Caco-2 (cell line): ENCODE data around the gene TMEM116. TPM values are rescaled to one million over a fixed set of nuclear protein-coding genes. Genes with fewer than 3 reads are reported as not detected.

ENCODE experiments used
- Bru-seq: library from RNA; stranded (reverse); fragments of 400-500 nt; gene quantifications from one replicate; lab custom pipeline; 2021; lab: Mats Ljungman, UMichigan
- BruChase-seq, 2 experiments: library from RNA; stranded (reverse); fragments of 400-500 nt; gene quantifications; one replicate each; lab custom pipeline; 2021; lab: Mats Ljungman, UMichigan
- BruUV-seq: library from RNA; stranded (reverse); fragments of 400-500 nt; replicated peaks from 2 replicates; lab custom pipeline; 2021; lab: Mats Ljungman, UMichigan
- CTCF ChIA-PET: fragments of 300-600 bp; sonication (Branson Sonifier 250); formaldehyde crosslinking; loops from one replicate; lab custom pipeline; 2022; ENCODE audit warnings: antibody characterized with exemption; lab: Charles Lee
- POLR2A ChIA-PET: fragments of 300-600 bp; sonication (Branson Sonifier 250); formaldehyde crosslinking; loops from one replicate; lab custom pipeline; 2022; ENCODE audit warnings: antibody characterized with exemption; lab: Charles Lee
- DNase-seq, 2 experiments: peaks; one replicate each; pipeline versions ENCODE4 v3.0.0 to v3.0.0-alpha.2; 2020 to 2022
- H3K27me3 ChIP-seq: replicated peaks from 2 replicates; pipeline ENCODE4 v1.6.0; 2011; ENCODE audit warnings: low read length; ENCODE audit not compliant: control insufficient read depth, insufficient read depth
- H3K36me3 ChIP-seq: 2 replicates; pipeline ENCODE4 v1.5.1; 2011; ENCODE audit warnings: low read length; ENCODE audit not compliant: control insufficient read depth, insufficient read depth
- H3K4me1 ChIP-seq: fragments of 250-450 bp; sonication (Bioruptor Pico); 2 replicates; pipeline ENCODE4 v1.5.1; 2020; ENCODE audit warnings: mild to moderate bottlenecking
- H3K4me3 ChIP-seq: 2 replicates; pipeline ENCODE4 v1.5.1; 2011; ENCODE audit warnings: low read depth, mild to moderate bottlenecking, control low read depth, low read length
- H3K9me3 ChIP-seq: fragments of 250-450 bp; sonication (Bioruptor Pico); 2 replicates; pipeline ENCODE4 v1.5.1; 2020; ENCODE audit warnings: mild to moderate bottlenecking, moderate library complexity
- H3K27ac Mint-ChIP-seq: one replicate; pipeline ENCODE4 v1.8.0; 2022; ENCODE audit warnings: mixed read lengths; ENCODE audit not compliant: unreplicated experiment
- H3K27me3 Mint-ChIP-seq: one replicate; pipeline ENCODE4 v1.8.0; 2022; ENCODE audit warnings: mixed read lengths; ENCODE audit not compliant: insufficient read depth, unreplicated experiment
- H3K36me3 Mint-ChIP-seq: one replicate; pipeline ENCODE4 v1.8.0; 2022; ENCODE audit warnings: mild to moderate bottlenecking, mixed read lengths; ENCODE audit not compliant: insufficient read depth, unreplicated experiment
- H3K4me1 Mint-ChIP-seq: one replicate; pipeline ENCODE4 v1.8.0; 2022; ENCODE audit warnings: low read depth, mixed read lengths; ENCODE audit not compliant: unreplicated experiment
- H3K4me3 Mint-ChIP-seq: one replicate; pipeline ENCODE4 v1.8.0; 2022; ENCODE audit warnings: mild to moderate bottlenecking, moderate library complexity, mixed read lengths; ENCODE audit not compliant: unreplicated experiment
- H3K9me3 Mint-ChIP-seq: one replicate; pipeline ENCODE4 v1.8.0; 2022; ENCODE audit warnings: mixed read lengths; ENCODE audit not compliant: unreplicated experiment
- CTCF ChIP-seq, 2 experiments: fragments of 200-600 bp in 1 of 2; IDR thresholded peaks; 1 replicate in 1 of 2; 2 replicates in 1 of 2; pipeline versions ENCODE4 v1.5.1 to v1.8.0; 2011 to 2022; ENCODE audit warnings: antibody characterized with exemption in 1 of 2, control low read depth in 1 of 2, inconsistent platforms in 1 of 2, low read depth in 1 of 2, low read length in 1 of 2, mild to moderate bottlenecking in 1 of 2, moderate library complexity in 1 of 2; ENCODE audit not compliant: insufficient read depth in 1 of 2, severe bottlenecking in 1 of 2, unreplicated experiment in 1 of 2
- intact Hi-C: fragments of 100-400 bp; cut with micrococcal nuclease; formaldehyde crosslinking; loops from one replicate; pipeline ENCODE4 v1.10.0; 2022; ENCODE audit not compliant: unreplicated experiment
- long read RNA-seq: library from polyadenylated mRNA; stranded (forward); transcript quantifications from one replicate; pipeline ENCODE4 v2.0.0, GENCODE V29; 2022
- total RNA-seq: library from RNA; stranded (reverse); gene quantifications from 2 replicates; pipeline ENCODE4 v1.2.3, GENCODE V29; 2022

The TMEM116 gene
- total RNA-seq (10.3 and 11.0 TPM in 2 replicates), Bru-seq, nascent RNA (percentile 53 among the genes with signal in this experiment), BruChase-seq, experiment 1, labeled RNA remaining after a 2-hour chase (percentile 55 among the genes with signal in this experiment), BruChase-seq, experiment 2, labeled RNA remaining after a 6-hour chase (percentile 51 among the genes with signal in this experiment)
- long read RNA-seq, partial matches to known transcripts: 0 of 14 reads
- long read RNA-seq, other reads (novel, unspliced or antisense): 8 of 14 reads

DNA sequence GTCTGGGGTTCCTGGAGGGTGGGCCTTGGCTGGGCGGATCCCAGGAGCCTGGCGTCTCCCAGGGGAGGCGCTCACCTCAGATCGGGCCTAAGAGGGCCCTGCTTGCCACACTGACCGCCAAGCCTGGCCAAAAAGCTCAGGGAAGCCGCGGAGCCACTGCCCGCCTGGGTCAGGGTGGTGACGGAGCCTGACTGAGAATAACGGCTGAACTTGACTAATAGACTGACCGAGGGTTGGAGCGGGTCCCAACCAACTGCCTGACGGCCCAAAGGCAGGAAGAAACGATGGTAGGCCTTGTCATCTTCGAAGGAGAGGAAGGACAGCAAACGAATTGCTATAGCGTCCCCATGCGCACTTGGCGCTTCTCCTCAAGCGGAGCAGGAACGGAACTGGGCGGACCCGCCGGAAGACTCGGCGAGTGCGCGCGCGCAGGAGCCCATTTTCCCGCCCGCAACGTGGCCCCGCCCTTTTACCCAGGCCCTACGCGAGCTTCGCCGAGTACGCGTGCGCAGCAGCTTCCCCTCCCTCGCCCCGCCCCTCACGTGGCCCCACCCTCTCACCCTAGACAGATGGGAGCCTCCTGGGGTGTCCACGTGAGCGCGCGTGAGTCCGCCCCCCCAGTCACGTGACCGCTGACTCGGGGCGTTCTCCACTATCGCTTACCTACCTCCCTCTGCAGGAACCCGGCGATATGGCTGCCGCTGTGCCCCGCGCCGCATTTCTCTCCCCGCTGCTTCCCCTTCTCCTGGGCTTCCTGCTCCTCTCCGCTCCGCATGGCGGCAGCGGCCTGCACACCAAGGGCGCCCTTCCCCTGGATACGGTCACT is at the start of gene TMEM116, which contains the start of gene ERP29:
TMEM116 (minus strand) TSS at position 391 of the 826 bp plus-strand sequence. CDS start 7,895 bp downstream, outside the sequence.
ERP29 (plus strand) TSS at position 652 of the 826 bp plus-strand sequence; CDS start at position 692, 40 bp downstream.
- peak within 1 kb of the TSS; percentile 90 for H3K4me3 ChIP-seq
- intact Hi-C loops: loop anchor here (2.0 to 5.0 kb wide), 2 partner anchors 68 to 191 kb away; no protein-coding TSS in a partner anchor
- H3K27ac Mint-ChIP-seq: peak within 1 kb of the TSS; percentile 91

GRCh38 chr12:112061137-112061536 is 48.2 kb upstream of the TMEM116 start:
- H3K27me3 Mint-ChIP-seq: no peaks in the 10 kb centered on the region
- no peak overlapping the region for H3K27ac Mint-ChIP-seq
- no peak overlapping the region for H3K4me3 ChIP-seq
- CTCF ChIA-PET: no interaction called here
- no peaks in the 10 kb centered on the region for H3K9me3 Mint-ChIP-seq
- H3K9me3 ChIP-seq: no peaks in the 10 kb centered on the region
- no peaks in the 10 kb centered on the region for H3K4me1 Mint-ChIP-seq
- intact Hi-C loops: no loop called here
- H3K36me3 Mint-ChIP-seq: peaks cover 77% of the 10 kb centered on the region
- peaks cover 2% of the 10 kb centered on the region; the same call in 1 of the 2 replicates for H3K36me3 ChIP-seq
- POLR2A ChIA-PET: no interaction called here
- H3K27me3 ChIP-seq: no peaks in the 10 kb centered on the region
- DNase-seq: no peak
- no peak for TF ChIP-seq CTCF (IDR thresholded peaks at IDR 0.05; ENCODE audit: insufficient read depth in 1 of 2, low read depth in 1 of 2, low read length in 1 of 2, severe bottlenecking in 1 of 2, unreplicated experiment in 1 of 2)
- H3K4me1 ChIP-seq: no peaks in the 10 kb centered on the region
- no peak overlapping the region for H3K4me3 Mint-ChIP-seq
- BruUV-seq: no TSS peak

More for the DNA sequence above, at the start of gene TMEM116, which contains the start of gene ERP29:
- Mint-ChIP-seq H3K36me3 (peaks cover 55% of the 10 kb centered on the region), H3K4me3 (peak within 1 kb of the TSS; percentile 90), H3K9me3 (peaks cover 10% of the 10 kb centered on the region), H3K27me3 (no peaks in the 10 kb centered on the region), H3K4me1 (peaks cover 20% of the 10 kb centered on the region)
- TF ChIP-seq CTCF (IDR thresholded peaks at IDR 0.05; ENCODE audit: insufficient read depth in 1 of 2, low read depth in 1 of 2, low read length in 1 of 2, severe bottlenecking in 1 of 2, unreplicated experiment in 1 of 2): peak; percentile 51 to 71
- CTCF ChIA-PET: interaction anchor here (0.5 to 2.1 kb wide), 10 partner anchors 8 to 1322 kb away, joined by 3 to 23 read pairs (median 4); partner anchors contain the start of gene MAPKAPK5
- no peaks in the 10 kb centered on the region for H3K9me3 ChIP-seq
- H3K27me3 ChIP-seq: no peaks in the 10 kb centered on the region
- H3K36me3 ChIP-seq: no peaks in the 10 kb centered on the region; the same call in 1 of the 2 replicates
- POLR2A ChIA-PET: interaction anchor here (0.5 to 1.6 kb wide), 13 partner anchors 9 to 327 kb away, joined by 3 to 8 read pairs (median 3); partner anchors contain the start of genes ACAD10, BRAP and MAPKAPK5
- peaks cover 7% of the 10 kb centered on the region; the same call in 1 of the 2 replicates for H3K4me1 ChIP-seq
- BruUV-seq: TSS peak; percentile 80
- peak; percentile 98 to 99 for DNase-seq

DNA sequence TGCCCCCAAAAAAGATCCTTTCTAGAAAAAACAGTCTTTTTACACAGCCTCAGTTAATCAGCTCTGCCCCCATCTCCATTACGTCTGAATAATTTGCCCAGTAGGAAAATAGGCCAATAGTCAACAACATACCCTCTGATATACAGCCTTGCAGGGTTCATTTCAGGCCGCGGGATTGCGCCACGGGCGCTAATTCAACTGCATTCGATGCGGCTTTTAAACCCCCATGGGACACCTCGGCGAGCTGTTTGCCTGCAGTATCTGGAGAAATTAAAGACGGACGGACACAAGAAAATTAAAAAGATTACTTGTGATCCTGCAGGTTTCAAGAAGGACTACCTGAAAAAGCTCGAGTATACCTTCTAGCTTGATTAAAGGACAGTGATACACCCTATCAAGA is 36.4 kb upstream of the TMEM116 start:
- intact Hi-C loops: no loop called here
- H3K9me3 ChIP-seq: no peaks in the 10 kb centered on the region
- Mint-ChIP-seq H3K36me3 (peaks cover 88% of the 10 kb centered on the region), H3K4me3 (no peak overlapping the region), H3K9me3 (no peaks in the 10 kb centered on the region), H3K27ac (no peak overlapping the region), H3K4me1 (no peaks in the 10 kb centered on the region), H3K27me3 (no peaks in the 10 kb centered on the region)
- DNase-seq: no peak
- no peak for TF ChIP-seq CTCF (IDR thresholded peaks at IDR 0.05; ENCODE audit: insufficient read depth in 1 of 2, low read depth in 1 of 2, low read length in 1 of 2, severe bottlenecking in 1 of 2, unreplicated experiment in 1 of 2)
- H3K36me3 ChIP-seq: peaks cover 5% of the 10 kb centered on the region; the same call in 1 of the 2 replicates
- ChIA-PET CTCF (no interaction called here), POLR2A (no interaction called here)
- BruUV-seq: no TSS peak
- no peaks in the 10 kb centered on the region for H3K4me1 ChIP-seq
- no peaks in the 10 kb centered on the region for H3K27me3 ChIP-seq
- no peak overlapping the region for H3K4me3 ChIP-seq
